Mononuclear cell (primary cell): ENCODE data around the gene PIP4K2C. TPM values are rescaled to one million over a fixed set of nuclear protein-coding genes. Genes with fewer than 3 reads are reported as not detected.
A peak's percentile ranks its signal among the peaks of the same experiment; 100 is the strongest.

ENCODE experiments used
- H3K27me3 ChIP-seq: 2 replicates; pipeline ENCODE4 v1.6.0; 2011; ENCODE audit warnings: low read length, control low read depth; ENCODE audit not compliant: insufficient read depth
- H3K4me1 ChIP-seq: 2 replicates; pipeline ENCODE4 v1.5.1; 2011; ENCODE audit warnings: mild to moderate bottlenecking, low read length, control low read depth; ENCODE audit not compliant: insufficient read depth
- H3K4me3 ChIP-seq: 2 replicates; pipeline ENCODE4 v1.5.1; 2011; ENCODE audit warnings: mild to moderate bottlenecking, low read length, moderate library complexity
- H3K9me3 ChIP-seq: 2 replicates; pipeline ENCODE4 v1.5.1; 2011; ENCODE audit warnings: low read depth, mild to moderate bottlenecking, control low read depth, low read length
- total RNA-seq: library from RNA; depleted of rRNA; stranded (reverse); fragments of >200 nt; gene quantifications from one replicate; pipeline ENCODE4 v1.2.3, GENCODE V29; 2012

PIP4K2C gene
- total RNA-seq, 1 donor: 26.0 TPM

- H3K27me3 ChIP-seq: peaks cover 43% of the 10 kb centered on the region
Measured at GRCh38 chr12:57607958-57608663, 17.1 kb downstream of the PIP4K2C start.

GRCh38 chr12:57609101-57609780 lies 18.2 kb downstream of the PIP4K2C start:
- H3K4me3 ChIP-seq: no peak overlapping the region
- H3K4me1 ChIP-seq: peaks cover 31% of the 10 kb centered on the region
- no peaks in the 10 kb centered on the region for H3K9me3 ChIP-seq
- H3K27me3 ChIP-seq: peaks cover 46% of the 10 kb centered on the region

More at GRCh38 chr12:57607958-57608663, 17.1 kb downstream of the PIP4K2C start:
- no peaks in the 10 kb centered on the region for H3K9me3 ChIP-seq
- no peak overlapping the region for H3K4me3 ChIP-seq
- peaks cover 35% of the 10 kb centered on the region for H3K4me1 ChIP-seq

- peaks cover 43% of the 10 kb centered on the region for H3K27me3 ChIP-seq
- H3K4me1 ChIP-seq: peaks cover 30% of the 10 kb centered on the region
- H3K4me3 ChIP-seq: no peak overlapping the region
- H3K9me3 ChIP-seq: no peaks in the 10 kb centered on the region
Measured at GRCh38 chr12:57609781-57610553, 19.0 kb downstream of the PIP4K2C start.

GRCh38 chr12:57610554-57611107 lies 19.6 kb downstream of the PIP4K2C start:
- Histone ChIP-seq H3K4me1 (peaks cover 23% of the 10 kb centered on the region), H3K27me3 (peaks cover 40% of the 10 kb centered on the region), H3K4me3 (no peak overlapping the region)

DNA sequence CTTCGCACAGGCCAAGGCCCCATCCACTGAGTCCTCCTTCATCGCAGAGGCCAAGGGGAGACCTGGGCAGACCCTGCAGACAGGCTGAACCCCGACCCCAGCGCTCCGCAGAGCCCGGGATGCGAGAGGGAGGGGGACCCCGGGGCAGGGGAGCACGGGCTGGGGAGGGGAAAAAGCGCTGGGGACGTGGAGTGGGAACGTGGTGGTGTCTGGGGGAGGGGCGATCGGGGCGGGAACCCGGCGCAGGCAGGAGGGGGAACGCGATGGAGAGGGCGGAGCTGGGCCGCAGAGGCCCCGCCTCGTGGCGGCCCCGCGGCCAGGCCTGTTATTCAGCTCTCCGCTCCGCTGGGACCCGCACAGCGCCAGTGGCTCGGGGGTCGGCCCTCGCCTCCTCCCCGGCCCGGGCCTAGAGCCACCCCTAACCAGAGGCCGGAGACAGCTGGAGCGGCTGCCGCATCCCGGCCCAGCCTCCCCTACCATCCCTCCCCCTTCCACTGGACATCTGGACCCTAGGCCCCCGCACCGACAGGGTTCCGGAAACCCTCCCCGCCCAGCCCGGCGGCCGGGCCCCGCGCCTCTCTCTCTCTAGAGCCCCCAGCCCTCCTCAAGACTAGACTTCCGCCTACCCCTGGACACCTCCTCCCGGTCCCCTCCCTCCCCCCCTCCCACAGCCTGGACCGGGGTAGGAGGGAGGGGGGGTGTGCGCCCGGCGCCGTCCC lies 20.3 kb downstream of the PIP4K2C start, which contains the start of gene ARHGEF25:
Gene ARHGEF25 (plus strand): TSS at position 328 of the 719 bp plus-strand sequence. CDS start 460 bp downstream, outside the sequence.
- Histone ChIP-seq H3K4me3 (peak within 1 kb of the TSS; percentile 20), H3K27me3 (peaks cover 36% of the 10 kb centered on the region), H3K4me1 (peaks cover 21% of the 10 kb centered on the region)

More at GRCh38 chr12:57610554-57611107, 19.6 kb downstream of the PIP4K2C start:
- no peaks in the 10 kb centered on the region for H3K9me3 ChIP-seq

GRCh38 chr12:57611827-57612710 lies 21.1 kb downstream of the PIP4K2C start:
- Histone ChIP-seq H3K27me3 (peaks cover 35% of the 10 kb centered on the region), H3K9me3 (no peaks in the 10 kb centered on the region), H3K4me1 (peaks cover 21% of the 10 kb centered on the region), H3K4me3 (no peak overlapping the region)

More for the DNA sequence above, 20.3 kb downstream of the PIP4K2C start, which contains the start of gene ARHGEF25:
- no peaks in the 10 kb centered on the region for H3K9me3 ChIP-seq

DNA sequence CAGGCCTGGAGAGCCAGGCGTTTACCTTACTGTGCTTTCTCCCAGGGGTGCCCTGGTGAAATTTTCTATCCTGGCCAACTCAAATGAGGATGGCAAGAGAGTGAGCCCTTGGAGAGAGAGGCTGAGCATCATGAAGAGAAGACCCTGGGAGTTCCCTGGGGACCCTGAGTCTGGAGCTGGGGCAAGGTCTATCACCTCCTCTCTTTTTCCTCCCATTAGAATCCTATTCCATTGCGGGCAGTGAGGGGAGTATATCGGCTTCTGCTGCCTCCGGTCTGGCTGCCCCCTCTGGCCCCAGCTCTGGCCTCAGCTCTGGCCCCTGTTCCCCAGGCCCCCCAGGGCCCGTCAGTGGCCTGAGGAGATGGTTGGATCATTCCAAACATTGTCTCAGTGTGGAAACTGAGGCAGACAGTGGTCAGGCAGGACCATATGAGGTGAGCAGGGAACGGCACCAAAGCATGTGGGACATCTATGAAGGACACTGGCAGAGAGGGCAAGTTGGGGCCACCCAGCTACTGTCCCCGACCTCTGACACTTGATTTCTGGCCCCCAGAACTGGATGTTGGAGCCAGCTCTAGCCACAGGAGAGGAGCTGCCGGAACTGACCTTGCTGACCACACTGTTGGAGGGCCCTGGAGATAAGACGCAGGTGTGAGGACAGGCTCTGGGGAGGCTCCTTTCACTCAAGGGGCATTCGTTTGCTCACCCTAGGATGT lies 21.9 kb downstream of the PIP4K2C start:
- H3K4me3 ChIP-seq: no peak overlapping the region
- no peaks in the 10 kb centered on the region for H3K9me3 ChIP-seq
- peaks cover 43% of the 10 kb centered on the region for H3K27me3 ChIP-seq
- H3K4me1 ChIP-seq: peaks cover 21% of the 10 kb centered on the region

DNA sequence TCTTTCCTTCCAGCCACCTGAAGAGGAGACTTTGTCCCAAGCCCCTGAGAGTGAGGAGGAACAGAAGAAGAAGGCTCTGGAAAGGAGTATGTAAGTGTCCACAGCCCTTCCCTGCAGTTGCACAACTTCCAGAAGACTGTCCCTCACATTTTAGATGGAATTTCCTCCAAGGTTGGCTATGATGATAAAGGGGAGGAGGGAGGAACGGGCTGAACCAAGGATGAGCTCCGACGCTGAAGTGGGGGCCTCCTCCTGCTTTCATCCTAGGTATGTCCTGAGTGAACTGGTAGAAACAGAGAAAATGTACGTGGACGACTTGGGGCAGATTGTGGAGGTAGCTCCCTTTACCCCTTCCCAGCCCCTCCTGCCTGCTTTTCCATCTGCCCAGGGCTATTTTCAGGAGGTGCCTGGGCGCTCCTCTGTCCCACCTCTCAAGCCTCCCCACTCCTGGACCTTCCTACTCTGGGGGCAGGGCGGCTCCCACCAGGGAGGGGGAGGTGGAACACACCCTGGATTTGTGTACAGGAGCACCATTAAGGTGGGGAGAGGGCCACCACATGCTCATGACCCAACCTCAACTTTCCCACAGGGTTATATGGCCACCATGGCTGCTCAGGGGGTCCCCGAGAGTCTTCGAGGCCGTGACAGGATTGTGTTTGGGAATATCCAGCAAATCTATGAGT lies 22.6 kb downstream of the PIP4K2C start:
- H3K4me3 ChIP-seq: no peak overlapping the region
- peaks cover 50% of the 10 kb centered on the region for H3K27me3 ChIP-seq
- peaks cover 21% of the 10 kb centered on the region for H3K4me1 ChIP-seq
- H3K9me3 ChIP-seq: no peaks in the 10 kb centered on the region

DNA sequence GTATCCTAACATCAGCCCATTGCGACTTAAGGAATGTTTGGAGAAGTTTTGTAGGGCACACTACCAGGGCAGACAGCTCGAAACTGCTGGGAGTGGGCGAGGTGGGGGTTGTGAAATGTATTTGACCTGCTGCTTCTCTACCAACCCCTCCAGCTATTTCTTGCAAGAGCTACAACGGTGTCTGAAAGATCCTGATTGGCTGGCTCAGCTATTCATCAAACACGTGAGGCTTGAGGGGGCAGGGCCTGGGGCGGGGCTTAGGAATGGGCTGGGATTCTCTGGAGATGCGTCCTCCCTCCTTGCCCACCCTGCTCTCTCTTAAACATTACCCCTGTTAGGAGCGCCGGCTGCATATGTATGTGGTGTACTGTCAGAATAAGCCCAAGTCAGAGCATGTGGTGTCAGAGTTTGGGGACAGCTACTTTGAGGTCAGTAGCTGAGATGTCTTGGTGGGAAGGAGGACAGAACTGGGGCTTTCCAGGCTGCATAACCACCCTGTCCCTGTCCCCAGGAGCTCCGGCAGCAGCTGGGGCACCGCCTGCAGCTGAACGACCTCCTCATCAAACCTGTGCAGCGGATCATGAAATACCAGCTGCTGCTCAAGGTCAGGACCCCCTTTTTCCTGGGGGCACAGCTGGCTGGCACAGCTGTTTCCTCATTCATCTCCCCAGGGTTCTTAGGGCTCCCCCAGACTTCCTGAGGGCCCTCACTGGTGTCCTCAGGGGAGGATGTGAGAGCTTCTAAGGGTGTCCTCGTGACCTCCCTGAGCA lies 23.4 kb downstream of the PIP4K2C start:
- Histone ChIP-seq H3K4me3 (no peak overlapping the region), H3K4me1 (peaks cover 23% of the 10 kb centered on the region), H3K27me3 (peaks cover 53% of the 10 kb centered on the region), H3K9me3 (no peaks in the 10 kb centered on the region)

- H3K27me3 ChIP-seq: peaks cover 58% of the 10 kb centered on the region
- H3K4me3 ChIP-seq: no peak overlapping the region
- H3K9me3 ChIP-seq: no peaks in the 10 kb centered on the region
- H3K4me1 ChIP-seq: peaks cover 29% of the 10 kb centered on the region
Measured at GRCh38 chr12:57614948-57615500, 24.0 kb downstream of the PIP4K2C start.

DNA sequence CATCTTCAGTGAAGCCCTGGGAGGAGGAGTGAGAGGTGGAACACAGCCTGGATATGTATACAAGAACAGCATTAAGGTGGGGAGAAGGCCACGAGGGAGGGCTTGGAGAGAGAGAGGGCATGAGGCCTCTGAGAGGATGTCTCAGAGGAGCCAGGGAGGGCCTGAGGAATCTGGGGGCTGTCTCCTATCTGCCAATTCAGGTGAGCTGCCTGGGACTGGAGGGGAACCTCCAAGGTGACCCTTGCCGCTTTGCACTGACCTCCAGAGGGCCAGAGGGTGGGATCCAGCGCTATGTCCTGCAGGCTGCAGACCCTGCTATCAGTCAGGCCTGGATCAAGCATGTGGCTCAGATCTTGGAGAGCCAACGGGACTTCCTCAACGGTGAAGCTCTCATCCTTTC lies 24.6 kb downstream of the PIP4K2C start:
- Histone ChIP-seq H3K4me1 (peaks cover 30% of the 10 kb centered on the region), H3K4me3 (no peak overlapping the region), H3K9me3 (no peaks in the 10 kb centered on the region), H3K27me3 (peaks cover 60% of the 10 kb centered on the region)
